NT2/D1 (cell line): ENCODE measurements around the gene NMT2.

Experiments
- SUZ12 ChIP-seq: IDR thresholded peaks from 2 replicates; pipeline ENCODE4 v1.6.1; 2011; ENCODE audit not compliant: insufficient read length, insufficient read depth; ENCODE audit errors: extremely low read depth
- YY1 ChIP-seq: IDR thresholded peaks from 2 replicates; pipeline ENCODE4 v1.6.1; 2011; ENCODE audit not compliant: insufficient read length, insufficient read depth
- ZNF274 ChIP-seq: IDR thresholded peaks from 2 replicates; pipeline ENCODE4 v1.6.1; 2011; ENCODE audit warnings: mild to moderate bottlenecking, low read depth, low read length

GRCh38 chr10:15180736-15181135 is 12.2 kb upstream of the NMT2 start:
- no peak for TF ChIP-seq YY1
- TF ChIP-seq SUZ12 = no peak
- TF ChIP-seq ZNF274 = no peak
